Thoracic aorta (tissue), 2 donors: Measurements from ENCODE around the gene PIGS. TPM values are rescaled to one million over a fixed set of nuclear protein-coding genes. Genes with fewer than 3 reads are reported as not detected.
A peak's percentile ranks its signal among the peaks of the same experiment; 100 is the strongest.

Experiments
- ATAC-seq: fragments of 150-250 bp; one replicate; pipeline ENCODE4 v1.8.0; 2017; ENCODE audit warnings: low read depth; ENCODE audit not compliant: insufficient number of reproducible peaks, low FRiP score
- DNase-seq: peaks from one replicate; pipeline ENCODE4 v3.0.0-alpha.2; 2020; ENCODE audit warnings: low spot score
- H3K27ac ChIP-seq, 2 donors: fragments of 200-600 bp; sonication (generic); 1 replicate in 1 of 2; 2 replicates in 1 of 2; pipeline ENCODE4 v1.5.1; 2016; ENCODE audit warnings: mild to moderate bottlenecking in 2 of 2, moderate library complexity in 2 of 2
- H3K27me3 ChIP-seq: fragments of 200-600 bp; sonication (generic); replicated peaks from 2 replicates; pipeline ENCODE4 v1.6.0; 2016; ENCODE audit warnings: mild to moderate bottlenecking; ENCODE audit not compliant: insufficient read depth
- H3K36me3 ChIP-seq: fragments of 200-600 bp; sonication (generic); one replicate; pipeline ENCODE4 v1.5.1; 2016
- H3K4me1 ChIP-seq, 2 donors: fragments of 200-600 bp; sonication (generic); 1 replicate in 1 of 2; 2 replicates in 1 of 2; pipeline versions ENCODE4 v1.5.1 to v1.6.0; 2016; ENCODE audit warnings: low read depth in 2 of 2, mild to moderate bottlenecking in 1 of 2; ENCODE audit not compliant: control insufficient read depth in 1 of 2
- H3K4me3 ChIP-seq: fragments of 200-600 bp; sonication (generic); 2 replicates; pipeline ENCODE4 v1.5.1; 2016; ENCODE audit warnings: mild to moderate bottlenecking
- H3K9me3 ChIP-seq: fragments of 200-600 bp; sonication (generic); 2 replicates; pipeline ENCODE4 v1.5.1; 2016
- total RNA-seq, 2 donors: library from RNA; depleted of rRNA; stranded (reverse); fragments of >200 nt; gene quantifications; one replicate each; pipeline versions ENCODE4 v1.1.0 to v1.2.3, GENCODE V29; 2016
- TF ChIP-seq, protein P1 (sequence below): fragments of 200-600 bp; sonication (generic); IDR thresholded peaks from one replicate; pipeline ENCODE4 v1.5.1; 2019; ENCODE audit warnings: antibody characterized with exemption

The PIGS gene
- total RNA-seq, 2 donors from 2014 or later: 39.1 to 63.1 TPM

DNA sequence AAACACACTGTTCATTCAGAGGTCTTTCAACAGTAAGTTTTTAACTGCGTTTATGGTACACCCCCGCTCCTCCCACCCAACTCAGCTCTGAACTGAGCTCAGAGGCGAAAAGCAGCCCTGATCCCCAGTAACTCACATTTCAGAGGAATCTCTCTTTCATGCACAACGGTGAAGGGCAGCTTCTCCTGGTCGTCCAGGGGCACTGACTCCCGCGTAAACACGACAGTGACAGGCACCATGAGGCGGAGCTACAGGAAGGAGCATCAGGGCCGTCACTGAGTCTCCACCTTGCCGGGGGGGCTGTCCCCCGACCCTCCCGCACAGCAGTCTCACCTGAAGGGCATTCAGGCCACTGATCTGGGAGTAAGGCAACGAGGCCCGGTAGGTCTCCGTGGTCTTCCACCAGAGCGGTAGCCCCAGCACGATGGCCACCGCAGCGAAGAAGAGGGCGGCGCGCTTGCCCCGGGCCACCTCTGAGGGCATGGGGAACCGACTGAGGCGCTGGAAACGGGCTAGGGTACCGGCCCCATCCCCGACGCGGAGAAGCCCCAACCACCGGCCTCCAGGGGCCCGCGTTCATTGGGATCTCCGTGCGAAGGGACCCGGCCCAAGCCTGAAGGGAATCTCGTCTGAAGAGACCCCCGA is 486 bp downstream of the PIGS start:
- ATAC-seq (no peak), DNase-seq (no peak)
- H3K27ac ChIP-seq: peak overlapping the region; percentile 70 to 76
- H3K9me3 ChIP-seq: no peaks in the 10 kb centered on the region
- H3K4me1 ChIP-seq: peaks cover 14 to 33% of the 10 kb centered on the region in 2 donors
- TF ChIP-seq, protein P1, sequence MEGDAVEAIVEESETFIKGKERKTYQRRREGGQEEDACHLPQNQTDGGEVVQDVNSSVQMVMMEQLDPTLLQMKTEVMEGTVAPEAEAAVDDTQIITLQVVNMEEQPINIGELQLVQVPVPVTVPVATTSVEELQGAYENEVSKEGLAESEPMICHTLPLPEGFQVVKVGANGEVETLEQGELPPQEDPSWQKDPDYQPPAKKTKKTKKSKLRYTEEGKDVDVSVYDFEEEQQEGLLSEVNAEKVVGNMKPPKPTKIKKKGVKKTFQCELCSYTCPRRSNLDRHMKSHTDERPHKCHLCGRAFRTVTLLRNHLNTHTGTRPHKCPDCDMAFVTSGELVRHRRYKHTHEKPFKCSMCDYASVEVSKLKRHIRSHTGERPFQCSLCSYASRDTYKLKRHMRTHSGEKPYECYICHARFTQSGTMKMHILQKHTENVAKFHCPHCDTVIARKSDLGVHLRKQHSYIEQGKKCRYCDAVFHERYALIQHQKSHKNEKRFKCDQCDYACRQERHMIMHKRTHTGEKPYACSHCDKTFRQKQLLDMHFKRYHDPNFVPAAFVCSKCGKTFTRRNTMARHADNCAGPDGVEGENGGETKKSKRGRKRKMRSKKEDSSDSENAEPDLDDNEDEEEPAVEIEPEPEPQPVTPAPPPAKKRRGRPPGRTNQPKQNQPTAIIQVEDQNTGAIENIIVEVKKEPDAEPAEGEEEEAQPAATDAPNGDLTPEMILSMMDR: no peak
- H3K4me3 ChIP-seq: peak overlapping the region; percentile 88
- H3K27me3 ChIP-seq: no peaks in the 10 kb centered on the region
- no peaks in the 10 kb centered on the region for H3K36me3 ChIP-seq

DNA sequence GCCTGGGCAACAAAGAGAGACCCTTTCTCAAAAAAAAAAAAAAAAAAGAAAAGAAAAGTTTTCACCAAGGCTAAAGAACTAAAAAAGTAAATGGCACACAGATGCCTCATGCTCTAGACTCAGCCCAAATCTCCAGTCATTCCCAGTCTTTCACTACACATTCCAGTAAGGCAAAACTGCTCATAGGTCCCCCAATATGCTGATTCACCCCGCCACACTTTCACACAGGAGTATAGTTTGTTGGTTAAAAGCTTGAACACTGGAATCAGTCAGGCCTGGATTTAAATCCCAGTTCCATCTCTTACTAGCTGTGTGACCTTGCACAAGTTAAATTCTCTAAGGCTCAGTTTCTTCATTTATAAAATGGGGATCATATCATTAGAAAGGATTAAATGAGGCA is 1.9 kb downstream of the PIGS start:
- no peak for ATAC-seq
- Histone ChIP-seq H3K27me3 (no peaks in the 10 kb centered on the region), H3K9me3 (no peaks in the 10 kb centered on the region), H3K27ac (no peak overlapping the region), H3K4me3 (no peak overlapping the region), H3K4me1 (peaks cover 13 to 28% of the 10 kb centered on the region in 2 donors), H3K36me3 (no peaks in the 10 kb centered on the region)
- DNase-seq: no peak
- TF ChIP-seq, protein P1: no peak

DNA sequence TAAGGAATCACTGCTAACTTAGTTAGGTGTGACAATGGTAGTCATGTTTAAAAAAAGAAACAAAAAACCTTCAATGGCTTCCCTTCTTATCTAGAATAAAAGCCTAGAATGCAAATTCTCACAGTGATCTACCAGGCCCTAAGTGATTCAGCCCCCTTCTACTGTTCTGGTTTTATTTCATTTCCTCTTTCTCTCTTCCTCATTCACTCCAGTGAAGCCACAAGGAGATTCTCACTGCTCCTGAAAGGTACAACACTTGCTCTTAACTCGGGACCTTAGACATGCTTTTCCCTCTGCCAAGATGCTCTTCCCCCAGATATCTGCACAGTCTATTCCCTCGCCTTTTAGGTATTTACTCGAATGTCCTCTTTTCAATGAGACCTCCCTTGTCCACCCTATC is 3.7 kb downstream of the PIGS start:
- Histone ChIP-seq H3K27me3 (no peaks in the 10 kb centered on the region), H3K4me1 (peaks cover 13 to 22% of the 10 kb centered on the region in 2 donors), H3K36me3 (peaks cover 13% of the 10 kb centered on the region), H3K9me3 (no peaks in the 10 kb centered on the region), H3K4me3 (no peak overlapping the region), H3K27ac (no peak overlapping the region)
- DNase-seq (no peak), ATAC-seq (no peak)
- TF ChIP-seq, protein P1: no peak

DNA sequence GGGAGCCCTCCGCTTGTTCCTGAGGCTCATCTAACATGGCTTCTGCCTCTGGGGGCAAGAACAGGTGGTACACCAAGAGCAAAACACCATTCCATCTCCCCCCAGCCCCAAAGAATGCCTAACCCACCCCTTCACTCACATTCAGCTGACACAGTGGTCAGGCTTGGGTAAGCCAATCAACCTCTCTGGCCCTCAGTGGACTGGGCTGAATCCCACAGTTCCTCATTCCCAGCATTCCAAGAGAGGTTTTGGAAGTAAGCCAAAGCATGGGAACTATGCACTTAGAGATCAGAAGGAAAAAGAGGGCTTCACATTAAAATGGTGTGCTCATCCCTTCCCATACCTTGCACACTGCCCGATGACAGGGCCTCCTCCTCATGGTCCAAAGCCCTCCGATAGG is 7.8 kb downstream of the PIGS start:
- Histone ChIP-seq H3K4me1 (no peaks in the 10 kb centered on the region), H3K27ac (no peak overlapping the region), H3K9me3 (no peaks in the 10 kb centered on the region), H3K4me3 (no peak overlapping the region), H3K36me3 (peaks cover 34% of the 10 kb centered on the region), H3K27me3 (no peaks in the 10 kb centered on the region)
- ATAC-seq (no peak), DNase-seq (no peak)
- TF ChIP-seq, protein P1: no peak

DNA sequence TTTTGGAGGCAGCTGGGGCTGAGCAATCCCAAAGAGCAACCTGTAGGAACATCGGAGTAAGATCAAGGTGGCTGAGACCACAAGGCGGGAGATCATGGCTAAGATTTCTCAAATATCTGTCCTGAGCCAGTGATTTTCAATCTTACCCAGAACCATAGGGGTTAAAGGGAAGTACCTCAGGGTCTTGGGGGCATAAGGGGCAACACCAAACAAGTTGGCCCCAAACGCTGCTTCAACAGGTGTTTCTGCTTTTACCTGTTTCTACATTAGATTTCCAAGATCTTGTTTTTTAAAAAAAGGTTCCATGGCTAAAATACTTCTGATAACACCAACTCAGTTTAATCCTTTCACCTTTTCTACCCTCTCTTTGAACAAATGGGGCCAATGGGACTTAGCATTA is 16.3 kb downstream of the PIGS start:
- Histone ChIP-seq H3K27me3 (no peaks in the 10 kb centered on the region), H3K27ac (no peak overlapping the region), H3K4me3 (no peak overlapping the region), H3K36me3 (peaks cover 53% of the 10 kb centered on the region), H3K4me1 (peaks cover 14 to 25% of the 10 kb centered on the region in 2 donors), H3K9me3 (no peaks in the 10 kb centered on the region)
- ATAC-seq: no peak
- TF ChIP-seq, protein P1: no peak
- no peak for DNase-seq
